GM19438 (cell line): ENCODE results near the gene FUT2.
"Not testable (repeated sequence)": the region's sequence is repeated elsewhere in the genome, so short reads cannot be mapped to it uniquely, and the experiment has no call there.

Experiments used
- ATAC-seq: cut with Tn5 transposase; IDR thresholded peaks from one replicate; pipeline ENCODE4 v1.9.1; 2021; ENCODE audit warnings: low read depth; ENCODE audit not compliant: unreplicated experiment

Gene FUT2

DNA sequence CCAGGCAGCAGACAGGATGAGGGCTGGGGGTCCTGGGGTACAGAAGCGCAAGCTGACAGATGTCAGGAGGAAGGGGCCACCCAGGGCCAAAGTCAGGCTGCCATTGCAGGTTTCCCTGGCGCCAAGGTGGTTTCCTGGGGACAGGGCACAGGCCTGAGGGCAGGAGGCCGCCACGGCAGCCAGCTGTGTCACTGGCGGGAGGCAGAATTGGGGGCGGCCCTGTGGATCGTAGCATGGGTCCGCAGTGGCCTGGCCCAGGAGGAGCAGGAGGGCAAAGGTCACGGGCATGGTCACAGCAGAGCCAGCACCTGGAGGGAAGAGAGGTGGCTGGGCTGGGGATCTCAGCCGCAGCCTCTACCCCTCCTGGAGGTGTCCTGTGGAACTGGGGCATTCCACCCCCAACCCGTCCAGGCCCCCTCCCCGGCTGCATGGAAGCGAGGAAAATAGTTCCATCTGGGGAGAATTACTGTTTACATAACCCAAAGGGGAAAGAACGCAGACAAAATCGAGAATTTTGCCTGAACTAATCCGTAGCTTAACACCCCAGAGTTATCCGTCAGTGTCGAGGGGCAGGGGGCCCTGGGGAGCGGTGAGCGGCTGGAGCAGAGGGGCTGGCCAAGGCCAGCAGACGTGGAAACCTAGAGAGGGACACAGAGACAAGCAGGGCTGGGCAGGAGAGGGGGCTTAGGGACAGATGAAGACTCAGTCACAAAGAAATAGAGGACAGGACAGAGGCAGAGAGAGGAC lies 24.9 kb upstream of the FUT2 start:
- no peak for ATAC-seq

DNA sequence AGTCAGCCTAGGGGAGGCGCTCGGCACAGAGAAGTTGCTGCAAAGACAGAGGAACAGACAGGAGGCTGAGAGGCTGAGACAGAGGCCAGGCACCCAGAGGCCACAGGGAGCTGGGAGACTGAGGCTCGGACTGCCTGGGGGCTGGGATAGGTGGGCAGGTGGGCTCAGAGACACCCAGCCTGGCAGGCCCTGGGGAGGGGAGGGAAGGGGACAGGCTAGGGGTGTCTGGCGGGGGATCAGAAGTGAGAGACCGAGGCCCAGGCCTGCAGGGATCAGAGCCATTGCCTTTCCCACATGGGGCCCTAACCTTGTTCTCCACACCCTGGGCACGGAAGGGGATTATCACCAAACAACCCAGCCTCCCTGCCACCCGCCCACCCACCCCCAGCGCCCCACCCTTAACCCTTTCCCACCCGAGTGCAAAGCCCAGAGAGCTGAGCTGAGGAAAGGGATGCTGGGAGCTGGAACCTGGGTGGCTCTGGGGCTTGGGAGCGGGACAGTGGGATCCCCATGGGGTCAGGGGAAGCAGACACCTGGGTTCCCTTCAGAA lies 24.2 kb upstream of the FUT2 start:
- ATAC-seq, result no peak

DNA sequence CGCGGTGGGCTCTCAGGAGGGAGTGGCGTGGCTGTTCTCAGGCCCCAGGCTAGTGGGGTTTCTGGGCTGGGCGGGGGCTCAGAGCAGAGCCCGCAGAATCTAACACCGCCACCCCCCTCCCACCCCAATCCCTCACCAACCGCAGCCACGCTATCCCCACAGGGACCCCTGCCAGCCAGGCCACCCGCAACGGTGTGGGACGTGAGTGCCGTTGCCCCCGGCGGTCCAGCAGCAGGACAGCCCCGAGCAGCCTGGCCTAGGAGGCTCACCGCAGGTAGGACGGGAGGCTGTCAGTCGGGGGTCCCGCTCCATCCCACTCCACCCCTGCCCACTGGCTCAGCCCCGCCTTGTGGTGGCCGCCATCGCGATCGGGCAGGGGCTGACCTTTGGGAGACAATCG lies 22.8 kb upstream of the FUT2 start, which contains the start of gene NTN5:
TSS of gene NTN5 (minus strand) at position 24 of the 400 bp plus-strand sequence. CDS start 2,031 bp downstream, outside the sequence.
- no peak for ATAC-seq

DNA sequence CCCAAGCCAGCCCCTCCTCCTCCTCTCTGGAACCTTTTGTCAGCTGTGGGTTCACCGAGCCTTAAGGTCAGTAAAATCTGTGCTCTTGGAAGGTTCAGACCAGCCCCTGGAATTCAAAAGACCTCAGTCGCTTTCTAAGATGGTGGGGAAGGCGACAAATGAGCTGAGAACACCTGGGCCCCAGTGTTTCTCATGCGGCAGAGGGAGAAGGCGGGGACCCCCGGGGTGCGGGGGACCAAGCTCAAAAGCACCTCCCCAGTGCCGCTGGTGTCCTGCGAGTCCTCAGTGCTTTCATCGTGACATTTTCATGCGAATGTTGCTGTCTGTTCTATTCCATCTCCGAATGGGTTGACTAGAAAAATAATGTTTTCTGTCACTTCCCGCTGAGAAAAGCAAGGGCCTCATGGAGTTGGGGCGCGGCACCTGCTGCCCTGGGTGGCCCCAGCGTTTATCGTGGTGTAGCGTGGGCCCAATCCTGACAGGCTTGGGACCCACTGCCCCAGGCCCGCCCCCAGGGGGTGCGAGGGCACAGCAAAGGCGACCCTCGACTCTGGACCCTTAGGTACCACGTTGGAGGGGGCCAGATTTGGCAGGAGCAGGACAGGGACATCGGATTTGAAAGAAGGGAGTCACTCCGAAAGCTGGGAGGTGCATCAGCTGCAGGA lies 22.2 kb upstream of the FUT2 start:
- ATAC-seq, result no peak

DNA sequence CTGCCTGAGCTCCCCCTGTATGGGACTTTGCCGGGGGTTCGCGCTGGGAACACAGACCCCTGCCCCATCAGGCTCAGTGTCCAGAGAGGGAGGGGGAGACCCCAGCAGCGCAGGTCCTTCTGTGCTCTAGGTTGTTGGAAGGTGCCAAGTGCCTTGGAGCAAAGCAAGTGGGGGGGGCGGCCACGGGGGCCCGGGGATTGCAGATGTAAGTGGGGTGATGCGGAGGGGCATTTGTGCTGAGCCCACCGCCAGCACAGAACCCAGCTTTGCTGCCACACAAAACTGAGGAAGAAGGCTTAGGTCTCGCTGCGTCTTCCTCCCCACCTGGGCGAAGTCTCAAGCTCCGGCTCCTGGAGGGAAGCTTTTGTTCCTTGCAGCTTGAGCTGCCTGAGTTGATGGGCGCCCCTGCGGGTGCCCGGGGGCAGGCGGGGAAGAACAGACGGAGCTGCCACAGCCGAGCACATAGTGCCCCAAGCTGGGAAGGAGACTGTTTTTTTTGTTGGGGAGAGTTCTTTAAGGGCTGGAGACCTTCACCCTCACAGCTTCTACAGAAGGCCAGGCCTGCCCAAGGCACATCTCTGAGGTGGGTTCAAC lies 21.5 kb upstream of the FUT2 start:
- no peak for ATAC-seq

DNA sequence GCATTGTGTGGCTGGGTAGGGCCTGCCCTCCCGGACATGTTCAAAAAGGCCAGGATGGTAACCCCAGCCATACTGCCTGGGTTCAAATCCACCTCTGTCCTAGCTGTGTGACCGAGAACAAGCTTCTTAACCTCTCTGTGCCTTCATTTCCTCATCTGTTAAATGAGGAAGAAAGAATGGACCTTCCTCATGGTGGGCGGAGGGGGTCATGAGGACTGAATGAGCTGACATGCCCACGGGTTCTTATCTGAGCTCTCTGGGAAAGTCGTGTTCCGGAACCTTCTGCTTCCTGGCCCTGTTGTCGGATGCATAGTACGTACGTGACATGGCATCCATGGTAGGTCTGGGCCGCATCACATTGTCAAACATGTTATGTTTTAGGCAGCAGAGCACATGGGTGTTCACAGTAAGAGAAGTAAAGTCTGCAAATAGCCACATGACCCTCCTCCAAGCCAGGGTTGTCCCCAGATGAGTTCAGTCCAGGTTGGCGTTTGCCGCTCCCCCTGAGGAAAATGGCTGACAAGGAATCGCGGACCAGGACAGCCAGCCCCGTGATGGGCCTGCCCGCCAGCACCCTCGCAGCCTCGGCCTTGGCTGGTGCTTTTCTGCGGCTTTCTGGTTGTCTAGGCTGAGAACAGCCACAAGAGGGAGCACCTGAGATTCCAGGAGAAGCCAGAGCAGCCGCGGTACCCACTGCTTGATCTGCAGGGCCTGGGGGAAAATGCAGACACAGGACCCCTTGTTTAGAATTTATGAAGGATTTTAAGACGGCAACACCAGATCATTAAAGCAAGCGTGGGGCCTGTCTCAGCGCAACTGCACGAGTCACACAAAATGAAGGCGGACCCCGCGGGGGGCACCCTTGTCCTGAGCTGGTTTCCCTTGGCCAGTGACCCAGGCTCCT lies 20.6 kb upstream of the FUT2 start:
- ATAC-seq, result no peak

DNA sequence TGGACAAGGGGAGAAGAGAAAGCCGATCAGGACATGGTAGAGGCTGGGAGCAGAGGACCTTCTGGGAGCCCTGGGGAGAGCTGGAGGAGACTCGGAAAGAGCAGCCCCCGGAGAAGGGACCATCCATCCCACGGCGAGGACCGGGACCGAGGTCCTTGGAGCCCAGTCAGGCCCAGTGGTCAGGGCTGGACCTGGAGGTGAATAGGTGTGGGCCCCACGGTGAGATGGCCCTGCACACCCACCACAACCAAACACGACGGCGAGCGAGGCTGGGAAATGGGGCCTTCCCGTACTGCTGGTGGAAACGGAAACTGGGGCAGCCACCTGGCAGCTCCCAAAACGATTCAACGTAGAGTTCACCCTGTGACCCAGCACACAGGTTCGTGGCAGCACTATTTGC lies 19.3 kb upstream of the FUT2 start:
- no peak for ATAC-seq

DNA sequence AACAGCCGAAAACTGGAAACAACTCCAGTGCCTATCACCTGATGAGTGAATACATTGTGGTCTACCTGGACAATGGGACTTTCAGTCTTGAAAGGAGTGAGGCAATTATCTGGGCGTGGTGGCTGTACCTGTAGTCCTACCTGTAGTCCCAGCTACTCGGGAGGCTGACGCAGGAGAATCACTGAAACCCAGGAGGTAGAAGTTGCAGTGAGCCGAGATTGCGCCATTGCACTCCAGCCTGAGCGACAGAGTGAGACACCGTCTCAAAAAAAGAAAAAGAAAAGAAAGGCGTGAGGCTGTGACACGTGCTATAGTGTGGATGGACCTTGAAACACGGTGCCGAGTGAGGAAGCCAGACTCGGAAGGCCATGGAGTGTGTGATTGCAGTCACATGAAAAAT lies 18.9 kb upstream of the FUT2 start:
- no peak for ATAC-seq

DNA sequence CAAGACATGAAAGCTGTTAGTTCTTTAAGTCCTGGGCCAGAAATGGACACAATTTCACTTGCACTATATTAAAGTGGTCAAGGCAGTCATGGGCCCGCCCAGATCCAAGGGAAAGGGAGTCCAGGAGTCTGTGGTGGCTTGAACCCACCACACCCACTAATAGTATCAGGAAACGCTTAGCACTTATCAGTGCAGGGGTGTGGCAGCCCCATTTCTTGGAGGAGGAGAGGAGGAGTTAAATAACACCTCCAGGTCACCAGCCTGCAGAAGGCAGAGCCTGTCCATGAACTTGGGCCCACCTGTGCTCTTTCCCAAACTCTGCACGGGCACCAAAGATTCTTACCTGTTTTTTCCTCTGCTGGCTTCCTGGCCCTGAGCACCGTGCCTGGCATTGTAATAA lies 17.6 kb upstream of the FUT2 start:
- ATAC-seq, result no peak

DNA sequence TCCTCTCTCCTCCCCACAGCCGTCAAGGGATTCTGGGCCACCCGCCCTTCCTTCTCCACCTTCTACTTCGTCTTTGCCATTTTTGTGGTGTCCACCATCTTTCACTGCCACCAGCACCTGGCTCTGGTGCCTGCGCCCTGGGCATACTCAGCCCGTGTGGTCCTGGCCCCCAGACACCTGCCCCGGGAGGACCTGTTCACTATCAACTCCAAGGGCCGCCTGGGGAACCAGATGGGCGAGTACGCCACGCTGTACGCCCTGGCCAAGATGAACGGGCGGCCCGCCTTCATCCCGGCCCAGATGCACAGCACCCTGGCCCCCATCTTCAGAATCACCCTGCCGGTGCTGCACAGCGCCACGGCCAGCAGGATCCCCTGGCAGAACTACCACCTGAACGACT lies 15.8 kb upstream of the FUT2 start:
- ATAC-seq, result not testable (repeated sequence)

DNA sequence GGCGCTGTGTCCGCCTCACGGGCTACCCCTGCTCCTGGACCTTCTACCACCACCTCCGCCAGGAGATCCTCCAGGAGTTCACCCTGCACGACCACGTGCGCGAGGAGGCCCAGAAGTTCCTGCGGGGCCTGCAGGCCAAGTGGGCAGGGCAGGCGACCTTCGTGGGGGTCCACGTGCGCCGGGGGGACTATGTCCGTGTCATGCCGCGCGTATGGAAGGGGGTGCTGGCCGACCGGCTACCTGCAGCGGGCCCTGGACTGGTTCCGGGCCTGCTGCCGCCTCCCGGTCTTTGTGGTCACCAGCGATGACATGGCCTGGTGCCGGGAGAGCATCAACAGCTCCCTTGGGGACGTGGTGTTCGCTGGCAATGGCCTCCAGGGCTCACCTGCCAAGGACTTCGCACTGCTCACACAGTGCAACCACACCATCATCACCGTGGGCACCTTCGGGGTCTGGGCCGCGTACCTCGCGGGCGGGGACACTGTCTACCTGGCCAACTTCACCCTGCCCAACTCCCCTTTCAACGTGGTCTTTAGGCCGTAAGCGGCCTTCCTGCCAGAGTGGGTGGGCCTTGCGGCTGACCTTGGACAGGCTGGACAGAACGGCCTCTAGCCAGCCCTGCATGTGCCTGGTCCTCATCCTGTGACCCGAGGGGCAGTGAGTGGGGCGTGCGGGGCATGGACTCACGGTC lies 15.2 kb upstream of the FUT2 start:
- ATAC-seq, result no peak

DNA sequence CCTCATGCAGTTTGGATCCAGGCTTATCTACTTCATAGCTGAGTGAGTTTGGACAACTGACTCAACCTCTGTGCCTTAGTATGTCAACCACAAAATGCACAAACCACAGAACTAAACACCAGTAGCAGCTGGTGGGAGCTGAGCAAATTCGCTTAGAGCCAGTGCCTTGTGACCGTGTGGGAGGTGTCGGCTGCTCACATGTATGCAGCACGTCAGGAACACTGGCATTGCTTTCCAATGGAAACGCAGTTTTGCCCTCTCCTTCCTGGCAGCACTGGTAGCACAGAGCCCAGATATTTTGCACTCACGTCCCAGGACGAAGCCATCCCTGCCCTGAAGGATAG lies 14.7 kb upstream of the FUT2 start:
- ATAC-seq, result no peak

DNA sequence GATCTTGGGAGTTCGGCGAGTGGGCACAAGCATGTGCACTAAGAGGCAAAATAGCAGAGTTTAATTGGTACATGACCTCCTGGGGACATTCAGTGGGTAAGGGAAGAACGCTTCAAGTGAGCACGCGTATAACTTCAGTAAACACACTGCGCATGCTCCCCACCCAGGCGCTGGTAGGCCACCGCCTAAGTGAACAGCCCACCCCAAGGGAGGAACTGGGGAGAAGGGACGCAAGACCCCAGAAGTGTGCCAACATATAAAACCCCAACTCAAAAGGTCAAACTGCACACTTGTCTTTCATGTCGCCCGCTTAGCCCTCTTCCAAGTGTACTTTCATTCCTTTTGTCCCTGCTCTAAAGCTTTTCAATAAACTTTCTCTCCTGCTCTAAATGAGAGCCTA lies 12.4 kb upstream of the FUT2 start:
- ATAC-seq, result no peak

DNA sequence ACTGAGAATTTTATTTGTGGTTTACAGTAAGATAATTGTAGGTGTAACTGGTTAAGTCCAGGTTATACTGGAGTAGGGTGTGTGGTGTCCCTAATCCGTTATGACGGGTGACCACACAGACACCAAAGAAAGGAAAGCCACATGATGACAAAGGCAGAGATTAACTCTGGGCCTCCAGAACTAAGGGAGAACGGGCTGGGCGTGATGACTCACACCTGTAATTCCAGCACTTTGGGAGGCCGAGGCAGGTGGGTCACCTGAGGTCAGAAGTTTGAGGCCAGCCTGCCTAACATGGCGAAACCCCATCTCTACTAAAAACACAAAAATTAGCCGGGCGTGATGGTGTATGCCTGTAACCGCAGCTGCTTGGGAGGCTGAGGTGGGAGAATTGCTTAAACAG lies 10.2 kb upstream of the FUT2 start:
- no peak for ATAC-seq

DNA sequence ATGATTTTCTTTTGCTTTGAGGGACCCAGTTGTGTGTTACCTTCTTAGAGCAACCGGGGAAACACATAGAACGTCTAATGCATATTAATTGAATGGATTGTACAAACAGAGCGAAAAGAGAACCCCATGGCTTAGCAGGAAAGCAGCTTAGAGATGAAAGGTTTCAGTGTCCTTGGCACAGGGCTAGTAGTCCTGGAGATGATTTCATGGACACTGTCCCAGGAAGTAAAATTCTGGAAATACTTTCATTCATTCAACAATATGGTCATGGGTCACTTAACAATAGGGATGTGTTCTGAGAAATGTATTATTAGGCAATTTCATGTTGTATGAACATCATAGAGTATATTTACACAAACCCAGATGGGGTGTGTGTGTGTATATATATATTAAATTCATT lies 9.7 kb upstream of the FUT2 start:
- ATAC-seq, result no peak

DNA sequence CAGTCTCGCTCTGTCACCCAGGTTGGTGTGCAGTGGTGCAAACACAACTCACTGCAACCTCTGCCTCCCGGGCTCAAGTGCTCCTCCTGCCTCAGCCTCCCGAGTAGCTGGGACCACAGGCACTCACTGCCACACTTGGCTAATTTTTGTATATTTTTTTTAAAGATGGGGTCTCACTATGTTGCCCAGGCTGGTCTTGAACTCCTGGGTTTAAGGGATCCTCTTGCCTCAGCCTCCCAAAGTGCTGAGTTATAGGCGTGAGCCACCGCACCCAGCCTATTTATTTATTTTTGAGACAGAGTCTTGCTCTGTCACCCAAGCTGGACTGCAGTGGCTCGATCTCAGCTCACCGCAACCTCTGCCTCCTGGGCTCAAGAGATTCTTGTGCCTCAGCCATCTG lies 9.1 kb upstream of the FUT2 start:
- not testable (repeated sequence) for ATAC-seq

DNA sequence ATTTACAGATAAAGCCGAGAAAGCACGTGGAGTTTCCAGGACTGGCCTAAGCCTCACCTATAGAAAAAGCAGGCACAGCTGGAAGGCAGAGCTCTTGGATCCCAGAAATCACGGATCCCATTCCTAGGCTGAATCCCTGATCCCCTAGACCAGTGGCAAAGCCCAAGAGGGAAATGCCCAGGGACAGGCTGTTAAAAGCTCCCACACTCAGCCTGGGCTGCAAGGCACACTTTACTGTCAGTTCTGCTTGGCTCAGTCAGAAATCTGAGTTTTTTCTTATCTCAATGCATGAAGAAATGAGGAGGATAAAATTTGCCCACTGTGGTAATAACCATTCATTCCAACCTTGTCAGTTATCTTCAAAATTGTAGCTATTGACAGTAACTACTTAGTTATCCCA lies 8.0 kb upstream of the FUT2 start:
- ATAC-seq, result no peak

DNA sequence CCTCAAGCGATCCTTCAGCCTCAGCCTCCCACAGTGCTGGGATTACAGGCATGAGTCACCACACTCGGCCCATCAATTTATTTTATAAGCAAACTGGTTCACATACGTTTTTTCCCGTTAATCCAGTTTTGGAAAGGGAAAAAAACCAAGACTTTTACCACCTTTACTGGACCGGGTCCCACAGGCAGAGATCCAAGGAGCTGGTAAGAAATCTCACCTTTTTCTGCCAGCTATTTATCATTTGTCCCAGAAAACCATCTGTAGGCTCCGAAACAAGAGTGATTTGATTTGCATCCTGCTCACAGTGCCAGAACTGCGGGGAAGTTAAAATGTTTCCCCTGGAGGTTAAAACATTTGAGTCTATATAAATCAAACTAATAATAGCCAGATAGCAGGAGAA lies 6.3 kb upstream of the FUT2 start:
- ATAC-seq, result no peak

DNA sequence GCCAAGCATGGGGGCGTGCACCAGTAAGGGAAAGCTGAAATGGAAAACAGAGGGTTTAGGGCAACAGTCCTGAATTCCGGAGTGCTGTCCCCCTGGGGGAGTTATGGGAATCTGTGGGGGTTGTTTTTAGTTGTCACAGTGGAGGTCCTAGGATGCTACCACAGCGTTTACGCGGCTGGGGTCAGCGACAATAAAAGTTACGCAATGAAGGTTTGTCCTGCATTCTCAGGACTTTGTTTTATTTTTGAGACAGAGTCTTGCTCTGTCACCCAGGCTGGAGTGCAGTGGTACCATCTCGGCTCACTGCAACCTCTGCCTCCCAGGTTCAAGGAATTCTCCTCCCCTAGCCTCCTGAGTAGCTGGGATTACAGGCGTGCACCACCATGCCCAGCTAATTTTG lies 2.1 kb upstream of the FUT2 start:
- not testable (repeated sequence) for ATAC-seq

DNA sequence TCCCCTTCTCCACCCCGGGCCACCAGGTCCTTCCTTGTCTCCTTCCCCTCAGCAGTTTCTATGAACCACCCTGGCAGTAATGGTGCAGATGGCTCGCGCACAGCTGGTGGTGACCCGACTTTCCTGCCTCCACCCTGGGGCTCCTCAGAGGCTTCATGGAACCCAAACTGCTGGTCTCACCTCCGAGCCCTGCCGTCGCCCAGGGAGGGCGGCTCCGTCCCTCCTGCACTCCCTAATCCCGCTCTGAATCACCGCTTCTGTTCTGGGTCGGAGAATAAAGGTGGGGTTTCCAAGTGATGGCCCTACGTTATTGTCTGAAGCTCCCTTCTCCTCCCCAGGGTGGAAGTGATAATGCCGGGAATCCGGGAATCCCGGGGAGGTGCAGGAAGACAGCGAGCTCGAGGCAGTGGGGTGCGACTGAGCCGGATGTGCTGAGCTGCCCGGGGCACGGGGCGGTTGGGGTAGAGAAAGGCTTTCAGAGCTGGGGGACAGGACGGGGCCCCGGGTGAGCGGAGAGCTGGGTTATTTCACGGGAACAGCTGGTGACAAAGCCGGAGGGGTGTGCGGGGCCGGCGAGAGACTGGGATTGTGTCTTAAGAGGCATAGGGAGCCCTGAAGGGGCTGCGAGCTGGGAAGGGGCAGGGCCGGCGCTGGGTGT lies 711 bp downstream of the FUT2 start:
- ATAC-seq, result no peak
